H9 (cell line): ENCODE results near the gene KCNMA1. TPM values are rescaled to one million over a fixed set of nuclear protein-coding genes. Genes with fewer than 3 reads are reported as not detected.

Experiments
- DNase-seq: peaks from one replicate; pipeline ENCODE4 v3.0.0-alpha.2; 2017
- H2AFZ ChIP-seq: one replicate; pipeline ENCODE4 v1.6.1; 2013; ENCODE audit warnings: mild to moderate bottlenecking, low read length, control low read depth, moderate library complexity
- H2AK5ac ChIP-seq: 2 replicates; pipeline ENCODE4 v1.6.1; 2013; ENCODE audit warnings: low read length, control low read depth, mixed read lengths; ENCODE audit not compliant: insufficient read length
- H2BK120ac ChIP-seq: one replicate; pipeline ENCODE4 v1.6.1; 2013; ENCODE audit warnings: low read depth, mild to moderate bottlenecking, low read length, control low read depth, inconsistent platforms; ENCODE audit not compliant: poor library complexity, severe bottlenecking
- H2BK12ac ChIP-seq: 2 replicates; pipeline ENCODE4 v1.6.1; 2013; ENCODE audit warnings: low read length, control low read depth, mixed read lengths, low read depth; ENCODE audit not compliant: insufficient read length
- H2BK15ac ChIP-seq: 2 replicates; pipeline ENCODE4 v1.6.1; 2013; ENCODE audit warnings: low read depth, low read length, control low read depth
- H2BK20ac ChIP-seq: one replicate; pipeline ENCODE4 v1.6.1; 2013; ENCODE audit warnings: low read depth, mild to moderate bottlenecking, low read length, control low read depth, inconsistent platforms; ENCODE audit not compliant: poor library complexity, severe bottlenecking
- H2BK5ac ChIP-seq: 2 replicates; pipeline ENCODE4 v1.6.1; 2013; ENCODE audit warnings: low read length, control low read depth, mixed read lengths; ENCODE audit not compliant: insufficient read length
- H3K14ac ChIP-seq: 2 replicates; pipeline ENCODE4 v1.6.1; 2013; ENCODE audit warnings: low read length, control low read depth; ENCODE audit not compliant: insufficient read depth
- H3K18ac ChIP-seq: 2 replicates; pipeline ENCODE4 v1.6.1; 2013; ENCODE audit warnings: low read depth, mild to moderate bottlenecking, mixed read lengths, low read length, control low read depth; ENCODE audit not compliant: insufficient read length
- H3K23ac ChIP-seq: 2 replicates; pipeline ENCODE4 v1.6.1; 2013; ENCODE audit warnings: low read length, control low read depth, mixed read lengths, low read depth; ENCODE audit not compliant: insufficient read length
- H3K23me2 ChIP-seq: 2 replicates; pipeline ENCODE4 v1.6.1; 2013; ENCODE audit warnings: low read depth, mild to moderate bottlenecking, mixed read lengths, low read length, control low read depth; ENCODE audit not compliant: insufficient read length, poor library complexity, severe bottlenecking
- H3K27ac ChIP-seq: 2 replicates; pipeline ENCODE4 v1.5.1; 2013; ENCODE audit warnings: low read length, control low read depth, mixed read lengths, low read depth; ENCODE audit not compliant: insufficient read length
- H3K27me3 ChIP-seq: 2 replicates; pipeline ENCODE4 v1.6.1; 2013; ENCODE audit warnings: low read length, control low read depth, inconsistent platforms; ENCODE audit not compliant: insufficient read depth
- H3K4ac ChIP-seq: 2 replicates; pipeline ENCODE4 v1.6.1; 2013; ENCODE audit warnings: low read depth, mild to moderate bottlenecking, control low read depth, inconsistent platforms, low read length, moderate library complexity
- H3K4me1 ChIP-seq: 2 replicates; pipeline ENCODE4 v1.6.1; 2013; ENCODE audit warnings: low read length, control low read depth, inconsistent platforms; ENCODE audit not compliant: insufficient read depth
- H3K4me2 ChIP-seq: 2 replicates; pipeline ENCODE4 v1.6.1; 2013; ENCODE audit warnings: low read length, control low read depth, mixed read lengths; ENCODE audit not compliant: insufficient read length, insufficient read depth
- H3K56ac ChIP-seq: 2 replicates; pipeline ENCODE4 v1.6.1; 2013; ENCODE audit warnings: low read depth, mild to moderate bottlenecking, mixed read lengths, low read length, control low read depth; ENCODE audit not compliant: insufficient read length
- H3K79me1 ChIP-seq: 2 replicates; pipeline ENCODE4 v1.6.1; 2013; ENCODE audit warnings: low read depth, mild to moderate bottlenecking, moderate library complexity, low read length, control low read depth, inconsistent platforms; ENCODE audit not compliant: insufficient read depth, poor library complexity, severe bottlenecking
- H3K79me2 ChIP-seq: 2 replicates; pipeline ENCODE4 v1.6.1; 2013; ENCODE audit warnings: low read length, control low read depth, inconsistent platforms; ENCODE audit not compliant: insufficient read depth
- H3K9ac ChIP-seq: 2 replicates; pipeline ENCODE4 v1.6.1; 2013; ENCODE audit warnings: low read length, control low read depth, mixed read lengths; ENCODE audit not compliant: insufficient read length; ENCODE audit errors: extremely low read depth
- H3K9me3 ChIP-seq: one replicate; pipeline ENCODE4 v1.6.1; 2013; ENCODE audit warnings: low read depth, low read length, inconsistent platforms; ENCODE audit not compliant: control insufficient read depth
- H3T11ph ChIP-seq: one replicate; pipeline ENCODE4 v1.6.1; 2013; ENCODE audit warnings: mild to moderate bottlenecking, low read length, control low read depth, inconsistent platforms
- H4K20me1 ChIP-seq: one replicate; pipeline ENCODE4 v1.6.1; 2013; ENCODE audit not compliant: control insufficient read depth, insufficient read length, insufficient read depth
- H4K5ac ChIP-seq: 2 replicates; pipeline ENCODE4 v1.6.1; 2013; ENCODE audit warnings: low read depth, mild to moderate bottlenecking, mixed read lengths, low read length, control low read depth; ENCODE audit not compliant: insufficient read length
- H4K8ac ChIP-seq: replicated peaks from 2 replicates; pipeline ENCODE4 v1.6.1; 2013; ENCODE audit warnings: low read length, control low read depth, mixed read lengths, low read depth; ENCODE audit not compliant: insufficient read length
- H4K91ac ChIP-seq: 2 replicates; pipeline ENCODE4 v1.6.1; 2013; ENCODE audit warnings: low read depth, mild to moderate bottlenecking, moderate library complexity, mixed read lengths, low read length, control low read depth; ENCODE audit not compliant: insufficient read length
- H3K27ac Mint-ChIP-seq, 3 experiments: 2 replicates in 2 of 3; 3 replicates in 1 of 3; pipeline ENCODE4 v1.8.0; 2020 to 2021; ENCODE audit warnings: mixed read lengths in 3 of 3, mild to moderate bottlenecking in 1 of 3, moderate library complexity in 1 of 3
- H3K27me3 Mint-ChIP-seq: 2 replicates; pipeline ENCODE4 v1.8.0; 2021; ENCODE audit warnings: low read depth, mild to moderate bottlenecking, moderate library complexity, mixed read lengths
- H3K36me3 Mint-ChIP-seq, 3 experiments: 2 replicates in 2 of 3; 3 replicates in 1 of 3; pipeline ENCODE4 v1.8.0; 2020 to 2021; ENCODE audit warnings: low read depth in 3 of 3, mixed read lengths in 3 of 3; ENCODE audit not compliant: insufficient read depth in 1 of 3
- H3K4me1 Mint-ChIP-seq, 2 experiments: 2 replicates each; pipeline ENCODE4 v1.8.0; 2020; ENCODE audit warnings: mixed read lengths in 2 of 2
- H3K4me3 Mint-ChIP-seq, 2 experiments: 2 replicates in 1 of 2; 3 replicates in 1 of 2; pipeline ENCODE4 v1.8.0; 2020 to 2021; ENCODE audit warnings: mild to moderate bottlenecking in 2 of 2, mixed read lengths in 2 of 2, moderate library complexity in 1 of 2
- H3K9me3 Mint-ChIP-seq, 2 experiments: 2 replicates in 1 of 2; 3 replicates in 1 of 2; pipeline ENCODE4 v1.8.0; 2020; ENCODE audit warnings: mild to moderate bottlenecking in 2 of 2, mixed read lengths in 2 of 2, moderate library complexity in 1 of 2
- CTCF ChIP-seq: fragments of 200-600 bp; sonication (generic); conservative IDR thresholded peaks from 3 replicates; pipeline ENCODE4 v1.8.0; 2021; ENCODE audit warnings: antibody characterized with exemption, mild to moderate bottlenecking
- WGBS: extraction: QIAGEN DNeasy Blood & Tissue Kit; methylation state at CpG from one replicate; pipeline ENCODE4 v1.1.7; 2013; ENCODE audit warnings: missing lambda C conversion rate, low lambda C conversion rate, mixed read lengths; ENCODE audit not compliant: insufficient read length; ENCODE audit errors: extremely low coverage; 5-methylcytosine and 5-hydroxymethylcytosine counted together
- total RNA-seq: library from RNA; stranded (reverse); gene quantifications from 2 replicates; pipeline ENCODE4 v1.2.1, GENCODE V29; 2021

KCNMA1 gene
- total RNA-seq, 1 experiment from 2014 or later: 2.0 TPM

GRCh38 chr10:77120666-77121376, 516.8 kb downstream of the KCNMA1 start:
- Histone ChIP-seq H3K27me3 (no peaks in the 10 kb centered on the region), H2BK20ac (no peak overlapping the region), H3K4ac (no peak overlapping the region), H4K91ac (no peak overlapping the region), H2BK15ac (no peak overlapping the region), H3K4me1 (no peaks in the 10 kb centered on the region), H4K5ac (no peak overlapping the region), H3K9ac (no peak overlapping the region), H3K23me2 (no peaks in the 10 kb centered on the region), H3K79me2 (no peaks in the 10 kb centered on the region), H4K8ac (no peak overlapping the region), H3T11ph (no peak overlapping the region), H2AFZ (no peak overlapping the region), H2AK5ac (no peak overlapping the region), H3K79me1 (no peaks in the 10 kb centered on the region), H3K23ac (no peak overlapping the region), H3K56ac (no peak overlapping the region), H3K9me3 (no peaks in the 10 kb centered on the region), H2BK5ac (no peak overlapping the region), H3K27ac (no peak overlapping the region), H3K4me2 (no peak overlapping the region), H3K14ac (no peak overlapping the region), H4K20me1 (no peaks in the 10 kb centered on the region), H2BK120ac (no peak overlapping the region), H2BK12ac (no peak overlapping the region), H3K18ac (no peak overlapping the region)
- no CpG with 5 or more reads among the region's 4 CpGs for WGBS
- Mint-ChIP-seq H3K27me3 (peaks cover 40% of the 10 kb centered on the region), H3K27ac (no peak overlapping the region), H3K4me3 (no peak overlapping the region), H3K36me3 (no peaks in the 10 kb centered on the region; a peak in 1 of 7 replicates), H3K9me3 (no peaks in the 10 kb centered on the region), H3K4me1 (peaks cover 18 to 19% of the 10 kb centered on the region in 2 experiments)
- no peak for TF ChIP-seq CTCF
- DNase-seq: no peak
